ENCODE results near the gene PFDN4. TPM values are rescaled to one million over a fixed set of nuclear protein-coding genes. Genes with fewer than 3 reads are reported as not detected.

PFDN4 gene
- total and polyA plus RNA-seq, 2 of the 13 experiments (the other 11 are each of a cell fraction or from before 2014, with no cell fraction given) = 59.8 to 227 TPM

- TF ChIP-seq GABPA (IDR thresholded peaks at IDR 0.05; ENCODE audit: low read depth, low read length) (no peak), GABPA (CRISPR knock-in tag; IDR thresholded peaks at IDR 0.05; ENCODE audit: low read depth) (peak; percentile 70), MEF2D (CRISPR knock-in tag; IDR thresholded peaks at IDR 0.05) (peak; percentile 97), ZNF101 (CRISPR knock-in tag; IDR thresholded peaks at IDR 0.05; ENCODE audit: borderline replicate concordance, low read depth) (no peak), ZNF460 (CRISPR knock-in tag; IDR thresholded peaks at IDR 0.05; ENCODE audit: borderline replicate concordance) (no peak), ZNF432 (CRISPR knock-in tag; IDR thresholded peaks at IDR 0.05; ENCODE audit: borderline replicate concordance) (no peak), ZFP91 (CRISPR knock-in tag; IDR thresholded peaks at IDR 0.05; ENCODE audit: borderline replicate concordance) (peak; percentile 79), GATAD1 (CRISPR knock-in tag; IDR thresholded peaks at IDR 0.05) (peak; percentile 80), GFI1 (CRISPR knock-in tag; IDR thresholded peaks at IDR 0.05; ENCODE audit: borderline replicate concordance) (peak; percentile 85), FOXO4 (CRISPR knock-in tag; conservative IDR thresholded peaks at IDR 0.05) (no peak), ATF5 (CRISPR knock-in tag; IDR thresholded peaks at IDR 0.05; ENCODE audit: low read depth) (no peak), JARID2 (CRISPR knock-in tag; IDR thresholded peaks at IDR 0.05; ENCODE audit: insufficient replicate concordance) (no peak), JUND (CRISPR knock-in tag; IDR thresholded peaks at IDR 0.05) (peak; percentile 97), TMF1 (CRISPR knock-in tag; IDR thresholded peaks at IDR 0.05; ENCODE audit: low read depth) (no peak)
- TF ChIP-seq, protein P1, sequence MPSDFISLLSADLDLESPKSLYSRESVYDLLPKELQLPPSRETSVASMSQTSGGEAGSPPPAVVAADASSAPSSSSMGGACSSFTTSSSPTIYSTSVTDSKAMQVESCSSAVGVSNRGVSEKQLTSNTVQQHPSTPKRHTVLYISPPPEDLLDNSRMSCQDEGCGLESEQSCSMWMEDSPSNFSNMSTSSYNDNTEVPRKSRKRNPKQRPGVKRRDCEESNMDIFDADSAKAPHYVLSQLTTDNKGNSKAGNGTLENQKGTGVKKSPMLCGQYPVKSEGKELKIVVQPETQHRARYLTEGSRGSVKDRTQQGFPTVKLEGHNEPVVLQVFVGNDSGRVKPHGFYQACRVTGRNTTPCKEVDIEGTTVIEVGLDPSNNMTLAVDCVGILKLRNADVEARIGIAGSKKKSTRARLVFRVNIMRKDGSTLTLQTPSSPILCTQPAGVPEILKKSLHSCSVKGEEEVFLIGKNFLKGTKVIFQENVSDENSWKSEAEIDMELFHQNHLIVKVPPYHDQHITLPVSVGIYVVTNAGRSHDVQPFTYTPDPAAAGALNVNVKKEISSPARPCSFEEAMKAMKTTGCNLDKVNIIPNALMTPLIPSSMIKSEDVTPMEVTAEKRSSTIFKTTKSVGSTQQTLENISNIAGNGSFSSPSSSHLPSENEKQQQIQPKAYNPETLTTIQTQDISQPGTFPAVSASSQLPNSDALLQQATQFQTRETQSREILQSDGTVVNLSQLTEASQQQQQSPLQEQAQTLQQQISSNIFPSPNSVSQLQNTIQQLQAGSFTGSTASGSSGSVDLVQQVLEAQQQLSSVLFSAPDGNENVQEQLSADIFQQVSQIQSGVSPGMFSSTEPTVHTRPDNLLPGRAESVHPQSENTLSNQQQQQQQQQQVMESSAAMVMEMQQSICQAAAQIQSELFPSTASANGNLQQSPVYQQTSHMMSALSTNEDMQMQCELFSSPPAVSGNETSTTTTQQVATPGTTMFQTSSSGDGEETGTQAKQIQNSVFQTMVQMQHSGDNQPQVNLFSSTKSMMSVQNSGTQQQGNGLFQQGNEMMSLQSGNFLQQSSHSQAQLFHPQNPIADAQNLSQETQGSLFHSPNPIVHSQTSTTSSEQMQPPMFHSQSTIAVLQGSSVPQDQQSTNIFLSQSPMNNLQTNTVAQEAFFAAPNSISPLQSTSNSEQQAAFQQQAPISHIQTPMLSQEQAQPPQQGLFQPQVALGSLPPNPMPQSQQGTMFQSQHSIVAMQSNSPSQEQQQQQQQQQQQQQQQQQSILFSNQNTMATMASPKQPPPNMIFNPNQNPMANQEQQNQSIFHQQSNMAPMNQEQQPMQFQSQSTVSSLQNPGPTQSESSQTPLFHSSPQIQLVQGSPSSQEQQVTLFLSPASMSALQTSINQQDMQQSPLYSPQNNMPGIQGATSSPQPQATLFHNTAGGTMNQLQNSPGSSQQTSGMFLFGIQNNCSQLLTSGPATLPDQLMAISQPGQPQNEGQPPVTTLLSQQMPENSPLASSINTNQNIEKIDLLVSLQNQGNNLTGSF (CRISPR knock-in tag; IDR thresholded peaks at IDR 0.05) = no peak
- TF ChIP-seq, protein P2, sequence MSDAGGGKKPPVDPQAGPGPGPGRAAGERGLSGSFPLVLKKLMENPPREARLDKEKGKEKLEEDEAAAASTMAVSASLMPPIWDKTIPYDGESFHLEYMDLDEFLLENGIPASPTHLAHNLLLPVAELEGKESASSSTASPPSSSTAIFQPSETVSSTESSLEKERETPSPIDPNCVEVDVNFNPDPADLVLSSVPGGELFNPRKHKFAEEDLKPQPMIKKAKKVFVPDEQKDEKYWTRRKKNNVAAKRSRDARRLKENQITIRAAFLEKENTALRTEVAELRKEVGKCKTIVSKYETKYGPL (CRISPR knock-in tag; IDR thresholded peaks at IDR 0.05) = peak; percentile 63; the same call in 1 of the 2 replicates
- TF ChIP-seq, protein P3, sequence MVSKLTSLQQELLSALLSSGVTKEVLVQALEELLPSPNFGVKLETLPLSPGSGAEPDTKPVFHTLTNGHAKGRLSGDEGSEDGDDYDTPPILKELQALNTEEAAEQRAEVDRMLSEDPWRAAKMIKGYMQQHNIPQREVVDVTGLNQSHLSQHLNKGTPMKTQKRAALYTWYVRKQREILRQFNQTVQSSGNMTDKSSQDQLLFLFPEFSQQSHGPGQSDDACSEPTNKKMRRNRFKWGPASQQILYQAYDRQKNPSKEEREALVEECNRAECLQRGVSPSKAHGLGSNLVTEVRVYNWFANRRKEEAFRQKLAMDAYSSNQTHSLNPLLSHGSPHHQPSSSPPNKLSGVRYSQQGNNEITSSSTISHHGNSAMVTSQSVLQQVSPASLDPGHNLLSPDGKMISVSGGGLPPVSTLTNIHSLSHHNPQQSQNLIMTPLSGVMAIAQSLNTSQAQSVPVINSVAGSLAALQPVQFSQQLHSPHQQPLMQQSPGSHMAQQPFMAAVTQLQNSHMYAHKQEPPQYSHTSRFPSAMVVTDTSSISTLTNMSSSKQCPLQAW (CRISPR knock-in tag; IDR thresholded peaks at IDR 0.05) = peak; percentile 81; the same call in 1 of the 2 replicates
Measured at GRCh38 chr20:54194724-54195438, 13.0 kb upstream of the PFDN4 start (continued).
